ENCODE measurements around the gene HELZ2.
"Not testable (repeated sequence)": the region's sequence is repeated elsewhere in the genome, so short reads cannot be mapped to it uniquely, and the experiment has no call there.

HELZ2 gene, protein sequence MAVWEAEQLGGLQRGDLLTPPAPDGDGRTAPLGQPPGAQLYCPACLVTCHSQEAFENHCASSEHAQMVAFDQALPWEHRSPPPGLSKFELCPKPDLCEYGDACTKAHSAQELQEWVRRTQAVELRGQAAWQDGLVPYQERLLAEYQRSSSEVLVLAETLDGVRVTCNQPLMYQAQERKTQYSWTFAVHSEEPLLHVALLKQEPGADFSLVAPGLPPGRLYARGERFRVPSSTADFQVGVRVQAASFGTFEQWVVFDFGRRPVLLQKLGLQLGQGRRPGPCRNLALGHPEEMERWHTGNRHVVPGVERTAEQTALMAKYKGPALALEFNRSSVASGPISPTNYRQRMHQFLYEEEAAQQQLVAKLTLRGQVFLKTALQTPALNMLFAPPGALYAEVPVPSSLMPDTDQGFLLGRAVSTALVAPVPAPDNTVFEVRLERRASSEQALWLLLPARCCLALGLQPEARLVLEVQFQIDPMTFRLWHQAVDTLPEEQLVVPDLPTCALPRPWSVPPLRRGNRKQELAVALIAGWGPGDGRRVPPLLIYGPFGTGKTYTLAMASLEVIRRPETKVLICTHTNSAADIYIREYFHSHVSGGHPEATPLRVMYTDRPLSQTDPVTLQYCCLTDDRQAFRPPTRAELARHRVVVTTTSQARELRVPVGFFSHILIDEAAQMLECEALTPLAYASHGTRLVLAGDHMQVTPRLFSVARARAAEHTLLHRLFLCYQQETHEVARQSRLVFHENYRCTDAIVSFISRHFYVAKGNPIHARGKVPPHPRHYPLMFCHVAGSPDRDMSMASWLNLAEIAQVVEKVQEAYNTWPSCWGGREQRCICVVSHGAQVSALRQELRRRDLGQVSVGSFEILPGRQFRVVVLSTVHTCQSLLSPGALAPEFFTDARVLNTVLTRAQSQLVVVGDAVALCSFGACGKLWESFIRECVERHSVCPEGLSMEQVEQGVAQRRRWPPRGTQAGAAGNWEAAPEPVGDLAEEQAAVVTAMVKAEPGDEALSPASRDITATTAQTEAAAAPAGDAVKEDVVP (N-terminal part only)

DNA sequence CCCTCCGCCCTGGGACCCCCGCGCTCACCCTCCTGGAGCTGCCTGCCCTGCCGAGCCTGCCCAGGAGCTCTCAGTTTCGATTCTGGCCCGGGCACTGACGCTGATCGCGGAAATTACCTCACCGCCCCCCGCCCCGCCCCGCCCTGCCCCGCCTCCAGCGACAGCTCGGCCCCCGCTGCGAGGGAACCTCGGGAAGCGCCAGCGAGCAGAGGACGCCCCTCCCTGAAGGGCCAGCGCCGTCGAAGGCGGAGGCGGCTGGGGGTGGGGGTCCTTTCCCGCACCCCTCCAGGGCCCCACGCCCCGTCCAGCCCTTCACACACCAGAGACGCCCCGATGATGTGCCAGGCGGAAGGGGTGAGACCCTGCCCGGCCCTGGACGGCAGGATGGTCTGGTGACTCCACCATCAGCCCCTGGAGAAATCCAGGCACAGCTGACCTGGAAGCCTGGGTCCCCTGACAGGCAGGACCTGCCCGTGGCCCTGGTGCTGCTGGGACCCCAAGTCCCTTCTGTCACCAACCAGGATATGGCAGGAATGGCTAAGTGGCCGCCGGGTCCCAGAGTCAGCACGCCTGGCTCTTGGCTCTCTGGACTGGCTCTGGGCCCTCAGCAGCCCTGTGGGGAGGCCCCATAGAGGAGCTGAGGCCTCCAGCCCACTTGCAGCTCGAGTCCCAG lies at the start of gene HELZ2:
Gene HELZ2 (minus strand): TSS at position 84 of the 673 bp plus-strand sequence. CDS start 1,854 bp downstream, outside the sequence.
- FAIRE-seq (no peak), DNase-seq (ENCODE audit: low spot score) (peak; percentile 95)

DNA sequence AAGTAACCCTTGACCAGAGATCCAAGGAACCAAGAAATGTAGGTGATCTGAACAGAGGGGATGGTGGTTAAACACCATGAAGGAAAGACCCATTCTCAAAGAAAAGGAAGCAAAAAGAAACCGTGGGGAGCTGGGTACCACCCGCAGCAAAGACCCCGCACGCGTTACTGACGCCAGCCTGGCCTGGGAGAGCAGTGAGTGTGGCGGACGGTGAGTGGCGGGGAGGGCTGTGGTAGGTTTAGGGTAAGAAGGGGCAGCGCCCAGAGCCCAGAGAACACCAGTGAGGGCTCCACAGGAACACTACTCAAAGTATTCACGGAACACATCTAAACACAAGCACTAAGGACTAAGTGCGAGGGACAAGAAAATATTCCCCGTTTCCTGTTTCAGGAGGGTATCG lies 48.7 kb upstream of the HELZ2 start:
- FAIRE-seq (no peak), DNase-seq (ENCODE audit: low spot score) (no peak)

DNA sequence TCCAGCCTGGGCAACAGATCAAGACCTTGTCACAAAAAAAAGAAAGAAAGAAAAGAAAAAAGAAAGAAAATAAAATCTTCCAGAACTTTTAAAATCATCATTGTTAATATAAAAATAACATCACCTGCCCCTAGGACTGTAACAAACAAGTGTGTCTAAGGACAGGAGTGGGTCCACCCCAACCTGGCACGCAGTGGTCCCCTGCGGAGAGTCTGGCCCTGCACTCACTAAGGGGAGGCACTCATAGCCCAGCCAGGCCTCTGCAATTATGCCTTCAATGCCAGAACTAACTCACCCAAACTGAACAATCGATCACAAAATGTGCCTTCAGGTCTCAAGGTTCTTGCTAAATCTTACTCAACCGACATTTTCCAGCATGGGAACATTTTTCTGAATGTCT lies 48.1 kb upstream of the HELZ2 start:
- DNase-seq (ENCODE audit: low spot score) (no peak), FAIRE-seq (no peak)

DNA sequence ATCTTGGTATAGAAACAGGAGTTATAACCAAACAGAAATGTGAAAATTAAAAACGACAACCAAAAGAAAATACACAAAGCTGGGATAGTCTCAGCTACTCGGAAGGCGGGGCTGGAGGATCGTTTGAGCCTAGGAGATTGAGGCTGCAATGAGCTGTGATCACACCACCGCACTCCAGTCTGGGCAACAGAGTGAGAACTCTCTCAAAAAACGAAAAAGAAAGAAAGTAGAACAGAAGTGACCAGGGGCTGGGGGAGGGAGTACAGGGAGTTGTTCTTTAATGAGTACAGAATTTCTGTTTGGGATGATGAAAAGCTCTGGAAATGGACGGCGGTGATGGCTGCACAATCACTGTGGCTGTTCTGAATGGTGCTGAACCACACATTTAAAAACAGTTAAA lies 47.0 kb upstream of the HELZ2 start:
- FAIRE-seq (no peak), DNase-seq (ENCODE audit: low spot score) (no peak)

DNA sequence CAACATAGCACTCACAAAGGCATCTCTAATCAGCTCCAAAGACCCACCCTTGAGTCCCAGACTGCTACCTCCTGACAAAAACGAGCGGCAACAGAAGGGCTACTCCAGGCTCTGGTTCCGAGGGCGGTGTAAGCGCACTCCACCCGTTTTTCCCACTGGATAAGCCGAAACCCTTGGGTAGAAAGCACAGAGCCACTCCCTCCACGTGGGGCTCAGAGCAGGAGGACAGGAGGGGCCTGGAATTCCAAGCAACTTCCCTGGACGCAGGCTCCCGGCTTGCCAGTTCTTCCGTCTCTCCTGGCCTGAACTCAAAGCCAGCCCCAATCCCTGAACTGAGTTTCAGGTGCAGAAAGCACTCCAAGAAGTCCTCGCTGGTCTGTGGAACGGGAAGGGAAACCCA lies 45.5 kb upstream of the HELZ2 start:
- FAIRE-seq (no peak), DNase-seq (ENCODE audit: low spot score) (no peak)

DNA sequence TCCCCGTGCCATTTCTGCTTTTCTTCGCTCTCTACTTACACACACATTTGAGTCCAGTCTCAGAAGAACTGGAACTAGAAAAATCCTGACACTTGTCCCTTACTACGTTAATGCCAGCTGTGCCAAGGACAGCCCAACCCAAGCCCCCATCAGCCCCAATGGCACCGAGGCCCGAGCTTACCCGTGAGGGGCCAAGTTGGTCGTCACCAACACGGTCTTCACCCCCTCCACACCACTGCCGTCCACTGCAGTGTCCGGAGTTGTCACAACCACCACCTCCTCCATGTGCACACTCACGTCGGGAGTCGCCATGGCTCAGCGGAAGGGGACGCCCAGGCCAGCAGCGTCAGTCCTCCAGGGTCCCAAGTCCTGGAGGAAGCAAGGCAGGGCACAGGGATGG lies 45.0 kb upstream of the HELZ2 start:
- no peak for DNase-seq (ENCODE audit: low spot score)
- FAIRE-seq = no peak

DNA sequence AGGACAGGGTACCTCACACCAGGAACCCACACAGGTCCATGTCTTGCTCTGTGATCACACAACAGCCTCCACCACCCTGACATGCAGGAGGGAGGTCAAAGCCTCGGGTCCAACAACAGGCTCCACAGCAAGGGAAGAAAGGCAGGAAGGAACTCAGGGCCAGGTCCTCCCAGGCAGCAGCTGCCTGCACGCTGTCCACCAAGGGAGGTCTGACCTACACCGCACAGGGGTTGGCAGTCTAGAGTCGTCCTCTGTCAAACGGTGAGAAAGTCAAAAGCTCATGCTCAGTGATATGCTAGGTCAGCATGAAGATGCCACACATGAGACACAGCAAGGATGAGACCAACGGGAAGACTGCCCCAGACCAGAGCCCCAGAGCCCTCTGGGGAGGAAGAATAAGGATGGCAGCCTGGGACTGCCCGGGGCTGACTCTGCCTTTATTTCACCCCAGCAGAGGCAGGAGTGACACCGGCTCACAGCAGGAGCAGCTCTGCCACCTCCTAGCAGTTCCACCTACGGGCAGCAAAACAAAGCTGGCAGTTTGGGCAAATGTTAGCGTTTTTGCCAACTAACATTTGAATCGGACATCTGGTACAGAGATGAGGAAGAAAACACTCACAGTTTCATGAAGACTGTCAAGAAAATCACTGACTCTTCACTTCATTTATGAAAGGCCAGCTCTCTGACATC lies 44.4 kb upstream of the HELZ2 start:
- DNase-seq (ENCODE audit: low spot score) = no peak
- no peak for FAIRE-seq

DNA sequence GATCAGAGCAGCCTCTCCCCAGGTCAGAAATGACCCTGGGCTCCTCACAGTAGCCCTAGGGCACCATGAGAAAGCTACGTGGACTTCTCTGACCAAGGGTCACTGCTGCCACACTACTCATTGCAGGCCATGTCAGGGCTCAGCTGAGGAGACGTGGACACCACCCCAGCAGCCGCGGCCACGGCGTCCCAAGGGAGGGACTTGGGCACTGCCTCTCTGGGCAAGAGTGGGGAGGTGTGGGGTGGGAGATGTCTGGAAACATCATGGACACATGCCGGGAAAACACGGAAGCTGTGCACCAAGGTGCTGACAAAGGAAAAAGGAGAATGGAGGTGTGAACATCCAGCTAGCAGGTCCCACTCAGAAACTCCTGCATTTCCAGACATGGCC lies 43.8 kb upstream of the HELZ2 start:
- DNase-seq (ENCODE audit: low spot score) (no peak), FAIRE-seq (no peak)

DNA sequence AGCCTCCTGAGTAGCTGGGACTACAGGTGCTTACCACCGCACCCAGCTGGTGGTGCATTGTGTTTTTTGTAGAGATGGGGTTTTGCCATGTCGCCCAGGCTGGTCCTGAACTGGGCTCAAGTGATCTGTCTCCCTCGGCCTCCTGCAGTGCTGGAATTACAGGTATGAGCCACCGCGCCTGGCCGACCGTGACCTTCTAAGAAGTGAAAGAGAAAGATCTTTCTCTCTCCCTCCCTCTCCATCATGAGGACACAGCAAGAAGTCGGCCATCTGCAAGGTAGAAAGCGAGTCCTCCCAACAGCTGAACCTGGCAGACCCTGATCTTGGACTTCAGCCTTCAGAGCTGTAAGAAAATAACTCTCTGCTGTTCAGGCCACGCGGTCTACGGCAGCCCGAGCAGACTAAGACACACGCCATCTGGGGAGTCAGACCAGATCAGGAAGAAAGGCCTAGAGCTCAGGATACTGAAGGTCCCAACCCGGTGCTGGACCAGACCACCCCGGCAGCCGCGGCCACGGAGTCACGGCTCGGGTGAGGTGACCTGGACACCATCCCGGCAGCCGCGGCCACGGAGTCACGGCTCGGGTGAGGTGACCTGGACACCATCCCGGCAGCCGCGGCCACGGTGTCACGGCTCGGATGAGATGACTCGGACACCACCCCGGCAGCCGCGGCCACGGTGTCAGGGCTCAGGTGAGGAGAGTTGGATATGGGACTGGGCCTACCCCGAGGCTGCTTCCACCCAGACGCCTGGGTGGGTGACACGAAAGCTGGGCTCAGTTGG lies 43.2 kb upstream of the HELZ2 start:
- FAIRE-seq (no peak), DNase-seq (ENCODE audit: low spot score) (no peak)

DNA sequence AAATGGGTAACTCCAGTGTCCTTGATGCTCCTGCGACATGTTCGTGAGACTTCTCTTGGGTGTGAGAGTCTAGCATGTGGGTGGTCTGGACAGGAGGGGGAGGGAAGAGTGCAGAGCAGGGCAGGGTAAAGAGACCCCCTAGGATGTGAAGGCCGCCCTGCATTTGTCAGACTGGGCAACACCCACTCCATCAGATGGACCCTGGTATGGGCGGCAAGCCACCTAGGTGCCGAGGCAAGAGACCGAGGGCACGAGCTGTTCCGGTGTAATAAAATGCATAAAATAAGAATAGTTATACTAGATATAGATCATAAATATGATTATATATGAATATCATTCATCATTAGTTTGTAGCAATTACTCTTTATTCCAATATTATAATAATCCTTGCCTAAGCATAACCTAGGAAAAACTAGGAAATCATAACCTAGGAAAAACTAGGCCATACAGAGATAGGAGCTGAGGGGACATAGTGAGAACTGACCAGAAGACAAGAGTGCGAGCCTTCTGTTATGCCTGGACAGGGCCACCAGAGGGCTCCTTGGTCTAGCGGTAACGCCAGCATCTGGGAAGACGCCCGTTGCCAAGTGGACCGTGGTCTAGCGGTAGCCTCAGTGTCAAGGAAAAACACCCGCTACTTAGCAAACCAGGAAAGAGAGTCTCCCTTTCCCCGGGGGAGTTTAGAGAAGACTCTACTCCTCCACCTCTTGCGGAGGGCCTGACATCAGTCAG lies 40.0 kb upstream of the HELZ2 start:
- not testable (repeated sequence) for FAIRE-seq; DNase-seq (ENCODE audit: low spot score)

DNA sequence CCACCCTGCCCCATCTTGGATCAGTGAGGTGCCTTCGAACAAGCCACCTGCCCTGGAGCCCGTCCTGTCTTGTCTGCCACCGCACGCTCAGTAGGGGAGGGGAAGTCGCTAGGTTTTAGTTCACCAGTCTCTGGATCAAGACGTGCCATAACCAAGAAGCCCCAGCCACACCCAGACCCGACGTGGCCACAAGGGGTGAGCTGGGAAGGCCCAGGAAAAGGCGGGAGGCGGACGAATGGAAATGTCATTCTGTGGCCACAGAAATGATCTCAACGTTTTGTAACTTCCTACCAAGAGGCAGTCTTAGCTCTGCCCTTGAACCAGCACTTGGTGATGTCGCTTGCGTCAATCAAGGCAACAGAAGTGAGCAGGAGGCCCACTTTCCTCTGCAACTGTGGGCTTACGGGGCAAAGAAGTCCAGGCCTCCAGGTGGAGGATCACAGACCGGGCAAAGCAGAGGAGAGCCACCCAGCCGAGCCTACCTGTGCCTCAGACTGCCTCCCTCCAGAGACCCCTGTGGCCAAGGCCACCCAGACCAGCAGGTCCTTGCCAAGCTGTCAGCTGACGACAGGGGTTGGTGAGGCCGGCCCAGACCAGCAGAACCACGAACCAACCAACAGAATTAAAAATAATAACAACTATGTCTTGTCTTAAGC lies 38.4 kb upstream of the HELZ2 start:
- FAIRE-seq (no peak), DNase-seq (ENCODE audit: low spot score) (no peak)

DNA sequence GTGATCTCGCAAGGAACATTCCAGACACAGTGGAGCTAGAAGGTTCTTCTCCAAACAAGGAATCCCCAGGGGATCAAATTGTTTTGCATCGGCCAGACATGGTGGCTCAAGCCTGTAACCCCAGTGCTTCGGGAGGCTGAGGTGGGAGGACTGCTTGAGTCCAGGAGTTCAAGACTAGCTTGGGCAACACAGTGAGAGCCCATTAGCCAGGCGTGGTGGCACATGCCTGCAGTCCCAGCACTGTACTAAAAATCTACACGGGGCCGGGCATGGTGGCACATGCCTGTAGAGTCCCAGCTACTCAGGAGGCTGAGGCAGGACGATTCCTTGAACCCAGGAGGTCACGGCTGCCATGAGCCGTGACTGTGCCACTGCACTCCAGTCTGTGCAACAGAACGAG lies 37.6 kb upstream of the HELZ2 start:
- FAIRE-seq (no peak), DNase-seq (ENCODE audit: low spot score) (no peak)

DNA sequence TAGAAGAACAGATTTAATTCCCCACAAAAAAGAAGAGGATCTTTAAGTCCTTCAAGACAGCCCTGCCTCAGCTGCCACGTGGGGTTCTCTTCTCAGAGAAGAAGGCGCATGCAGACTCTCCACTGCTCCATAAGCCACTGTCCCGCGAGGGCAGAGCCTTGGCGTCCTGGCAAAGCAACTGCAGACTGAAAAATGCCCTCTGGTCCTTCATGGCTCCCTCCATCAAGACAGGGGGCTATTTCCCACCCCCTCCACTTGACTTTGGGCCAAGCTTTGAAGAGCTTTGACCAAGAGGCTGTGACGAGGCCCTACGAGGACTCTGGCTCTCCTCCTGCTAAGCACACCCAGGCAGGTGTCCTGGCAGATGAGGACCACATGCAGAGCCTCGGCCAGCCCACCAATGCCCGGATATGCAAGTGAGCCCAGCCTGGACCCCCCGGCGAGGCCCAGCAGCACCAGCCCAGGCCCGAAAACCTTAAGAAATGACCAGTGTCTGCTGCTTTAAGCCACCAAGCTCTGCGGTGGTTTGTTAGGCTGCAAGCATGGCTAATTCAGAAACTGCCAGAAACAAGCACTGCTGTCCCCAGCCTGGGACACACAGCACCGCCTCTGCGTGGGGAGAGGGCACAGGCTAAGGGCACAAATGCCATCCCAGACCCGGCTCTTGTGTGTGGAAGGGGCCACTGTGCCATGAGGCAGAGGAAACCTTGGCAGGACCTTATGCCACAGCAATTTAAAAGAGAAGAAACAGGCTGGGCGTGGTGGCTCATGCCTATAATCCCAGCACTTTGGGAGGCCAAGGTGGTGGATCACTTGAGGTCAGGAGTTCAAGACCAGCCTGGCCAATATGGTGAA lies 36.8 kb upstream of the HELZ2 start:
- DNase-seq (ENCODE audit: low spot score) = no peak
- no peak for FAIRE-seq

DNA sequence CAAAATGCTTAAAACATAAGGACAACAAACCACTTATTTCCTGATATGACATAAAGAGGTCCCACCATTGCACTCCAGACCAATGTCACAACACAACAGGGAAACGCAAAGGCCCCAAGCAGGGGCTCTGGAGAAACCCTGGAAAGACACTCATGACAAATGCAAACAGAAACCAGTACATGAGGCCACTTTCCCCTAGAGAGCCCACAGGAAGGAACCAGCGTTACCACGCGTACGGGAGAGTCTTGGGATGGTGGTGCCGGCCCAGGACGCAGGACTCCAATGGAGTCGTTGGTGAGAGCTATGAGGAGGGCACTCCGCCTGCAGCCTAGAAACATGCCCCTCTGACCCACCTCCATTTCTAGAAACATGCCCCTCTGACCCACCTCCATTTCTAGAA lies 32.6 kb upstream of the HELZ2 start:
- DNase-seq (ENCODE audit: low spot score) = no peak

DNA sequence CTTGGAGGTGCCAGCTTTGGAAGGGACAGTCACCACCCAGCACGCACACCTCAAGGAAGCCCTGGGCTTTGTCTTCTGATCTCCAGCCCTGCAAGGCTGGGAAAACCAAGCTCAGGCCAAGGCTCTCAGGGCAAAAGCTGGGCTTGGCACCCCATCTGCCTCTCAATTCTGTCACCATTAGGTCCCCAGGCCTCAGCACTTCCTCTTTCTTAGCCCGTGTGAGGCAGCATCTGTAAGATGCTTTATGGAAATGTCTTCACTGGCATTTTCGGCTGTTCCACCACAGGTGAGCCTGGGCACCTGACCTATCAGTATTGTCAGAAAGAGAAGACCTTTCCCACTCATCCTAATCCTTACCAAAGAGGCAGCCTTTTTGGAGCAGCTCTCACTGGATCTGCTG lies 28.3 kb upstream of the HELZ2 start:
- DNase-seq (ENCODE audit: low spot score) (no peak), FAIRE-seq (no peak)

More for the DNA sequence above, 32.6 kb upstream of the HELZ2 start:
- FAIRE-seq = no peak

DNA sequence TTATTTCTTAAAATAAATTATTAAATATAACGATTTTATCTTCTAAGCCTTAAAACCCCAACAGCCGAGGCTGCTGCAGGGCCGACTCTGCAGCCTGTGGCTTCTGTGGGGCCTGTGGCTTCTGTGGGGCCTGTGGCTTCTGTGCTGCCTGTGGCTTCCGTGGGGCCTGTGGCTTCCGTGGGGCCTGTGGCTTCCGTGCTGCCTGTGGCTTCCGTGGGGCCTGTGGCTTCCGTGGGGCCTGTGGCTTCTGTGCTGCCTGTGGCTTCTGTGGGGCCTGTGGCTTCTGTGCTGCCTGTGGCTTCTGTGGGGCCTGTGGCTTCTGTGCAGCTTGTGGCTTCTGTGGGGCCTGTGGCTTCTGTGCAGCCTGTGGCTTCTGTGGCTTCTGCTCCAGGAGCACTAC lies 27.6 kb upstream of the HELZ2 start:
- not testable (repeated sequence) for DNase-seq (ENCODE audit: low spot score); FAIRE-seq

DNA sequence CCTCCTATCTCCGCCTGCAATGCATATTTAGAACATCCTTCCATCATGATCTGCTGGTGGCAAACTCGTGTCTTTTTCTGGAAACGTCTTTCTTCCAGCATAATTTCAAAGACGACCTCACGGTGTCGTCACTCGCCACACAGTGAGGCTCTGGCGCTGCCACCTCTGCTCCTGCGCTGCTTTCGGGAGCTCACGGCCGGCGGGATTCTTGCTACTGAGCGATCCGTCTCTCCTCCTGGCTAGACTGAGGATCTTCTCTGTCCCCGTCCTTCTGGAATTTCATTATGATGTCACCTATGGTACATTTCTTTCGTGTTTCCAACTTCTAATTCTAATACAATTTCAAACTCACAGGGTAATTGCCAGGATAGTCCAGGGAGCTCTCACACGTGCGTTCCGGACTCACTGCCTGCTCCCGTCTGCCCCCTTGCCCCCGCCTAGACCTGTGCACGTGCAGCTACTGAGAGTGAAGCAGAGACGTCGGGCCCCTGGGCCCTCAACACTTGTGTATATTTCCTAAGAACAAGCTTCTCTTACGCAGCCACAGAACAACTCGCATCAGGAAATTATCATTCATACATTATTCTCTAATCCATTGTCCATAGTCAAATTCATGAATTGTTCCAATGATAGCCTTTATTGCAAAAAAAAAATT lies 25.5 kb upstream of the HELZ2 start:
- DNase-seq (ENCODE audit: low spot score) = no peak
- FAIRE-seq = no peak

Measured in urothelium cell line (cell line).